HG02885 (cell line): ENCODE results near the gene MRAS.

Experiments
- ATAC-seq: cut with Tn5 transposase; IDR thresholded peaks from one replicate; pipeline ENCODE4 v1.9.1; 2021; ENCODE audit warnings: mild to moderate bottlenecking; ENCODE audit not compliant: unreplicated experiment, poor library complexity

The MRAS gene

DNA sequence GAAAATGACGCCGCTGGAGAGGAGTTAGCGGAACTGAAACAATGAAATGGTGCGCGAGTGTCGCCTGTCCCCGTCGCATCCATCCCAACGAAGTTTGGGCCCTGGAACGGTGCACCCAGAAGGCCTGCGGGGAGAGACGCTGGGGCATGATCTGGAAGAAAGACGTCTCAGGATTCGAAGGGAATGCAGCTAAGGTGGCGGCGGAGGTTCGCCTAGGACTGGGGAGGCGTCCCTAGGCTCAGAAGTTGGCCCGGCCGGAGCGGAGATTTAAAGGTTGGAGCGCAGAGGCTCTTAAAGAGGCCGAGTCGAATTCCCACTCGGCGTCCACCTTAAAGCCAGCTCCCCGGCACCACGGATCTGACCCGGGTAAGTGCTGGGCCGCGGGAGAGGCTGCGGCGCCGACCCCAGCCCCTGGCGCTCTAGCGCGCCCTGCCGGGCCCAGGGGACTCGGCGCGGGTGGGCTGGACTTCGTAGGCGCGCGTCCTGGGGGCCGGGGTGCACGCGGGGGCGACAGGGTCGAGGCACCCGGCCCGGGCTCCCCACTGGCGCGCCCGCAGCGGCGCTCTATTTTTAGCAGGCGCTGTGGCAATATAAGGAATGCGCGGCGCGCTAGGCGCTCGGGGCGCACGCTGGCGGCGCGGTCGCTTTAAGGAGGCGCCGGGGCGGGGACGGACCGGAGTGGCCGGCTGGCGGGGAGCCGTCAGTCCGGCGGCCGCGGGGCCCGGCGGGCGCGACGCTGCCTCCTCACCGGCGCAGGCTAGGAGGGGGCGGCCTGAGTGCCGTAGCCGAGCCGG is at the start of gene MRAS:
MRAS (plus strand) TSS at position 620 of the 794 bp plus-strand sequence. CDS start 24,305 bp downstream, outside the sequence.
- no peak for ATAC-seq

DNA sequence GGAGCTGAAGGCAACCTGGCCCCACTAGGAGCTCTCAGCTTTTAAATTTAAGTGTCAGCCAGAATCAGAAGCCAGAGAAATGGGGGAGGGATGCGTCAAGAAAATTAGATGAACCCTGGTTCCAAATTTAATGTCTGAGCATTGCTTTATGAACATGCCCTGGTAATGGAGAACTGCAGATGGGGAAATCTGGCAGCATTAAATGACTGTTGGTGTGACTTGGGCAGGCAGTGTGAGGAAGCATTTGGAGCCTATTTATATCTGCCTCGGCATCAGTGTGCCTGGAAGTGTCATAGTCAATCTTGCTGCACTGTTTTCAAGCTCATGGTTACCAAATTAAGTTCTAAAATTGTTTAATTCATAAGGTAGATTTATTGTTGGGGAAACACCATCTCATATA is 47.7 kb upstream of the MRAS start:
- ATAC-seq: no peak

DNA sequence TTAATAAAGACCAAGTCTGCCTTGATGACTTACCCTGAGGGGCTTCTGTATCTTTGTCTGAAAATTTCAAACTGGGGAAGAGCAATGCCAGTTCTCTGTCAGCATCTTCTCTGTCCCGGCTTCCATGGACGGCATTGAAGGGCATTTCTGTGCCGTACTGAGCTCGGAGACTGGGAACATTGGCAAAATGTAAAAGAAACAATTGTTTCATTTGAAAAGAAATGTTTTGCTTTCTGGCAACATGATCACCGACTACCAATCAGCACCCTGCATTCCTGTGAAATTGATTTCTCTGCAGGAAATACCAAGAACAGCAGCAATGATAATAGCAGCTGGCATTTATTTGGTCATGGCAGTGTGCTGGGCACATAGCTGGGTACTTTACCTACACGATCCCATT is 44.9 kb upstream of the MRAS start:
- no peak for ATAC-seq

DNA sequence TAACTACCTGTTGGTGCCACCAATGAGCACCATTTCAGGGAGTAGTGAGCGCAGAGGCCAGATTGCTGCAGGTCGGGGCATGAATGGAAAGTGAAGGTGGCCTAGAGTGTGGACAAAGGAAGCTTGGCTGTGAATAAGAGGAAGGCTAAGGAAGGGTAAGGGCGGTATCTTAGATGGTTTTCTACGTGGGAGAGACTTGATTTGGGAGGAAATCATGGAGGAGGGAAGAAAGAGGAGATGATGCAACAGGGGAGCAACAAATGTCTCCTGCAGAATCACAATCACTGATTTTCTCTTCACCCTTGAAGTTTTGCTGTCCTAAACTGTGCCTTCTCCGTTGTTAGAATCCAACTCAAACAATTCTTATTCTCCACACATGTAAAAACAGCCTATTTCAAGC is 40.5 kb upstream of the MRAS start:
- no peak for ATAC-seq

DNA sequence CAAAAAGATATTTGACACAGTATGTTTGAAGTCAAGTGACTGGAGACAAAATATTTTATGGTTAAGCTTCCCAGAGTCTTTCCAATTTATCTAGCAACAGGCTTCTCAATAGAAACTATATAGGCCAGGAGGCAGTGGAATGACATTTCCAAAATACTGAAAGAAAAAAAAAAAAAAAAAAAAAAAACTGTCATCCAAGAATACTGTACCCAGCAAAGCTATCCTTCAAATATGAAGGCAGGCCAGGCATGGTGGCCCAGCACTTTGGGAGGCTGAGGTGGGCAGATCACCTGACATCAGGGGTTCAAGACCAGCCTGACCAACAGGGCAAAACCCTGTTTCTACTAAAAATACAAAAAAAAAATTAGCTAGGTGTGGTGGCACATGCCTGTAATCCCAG is 39.6 kb upstream of the MRAS start:
- ATAC-seq: no peak

DNA sequence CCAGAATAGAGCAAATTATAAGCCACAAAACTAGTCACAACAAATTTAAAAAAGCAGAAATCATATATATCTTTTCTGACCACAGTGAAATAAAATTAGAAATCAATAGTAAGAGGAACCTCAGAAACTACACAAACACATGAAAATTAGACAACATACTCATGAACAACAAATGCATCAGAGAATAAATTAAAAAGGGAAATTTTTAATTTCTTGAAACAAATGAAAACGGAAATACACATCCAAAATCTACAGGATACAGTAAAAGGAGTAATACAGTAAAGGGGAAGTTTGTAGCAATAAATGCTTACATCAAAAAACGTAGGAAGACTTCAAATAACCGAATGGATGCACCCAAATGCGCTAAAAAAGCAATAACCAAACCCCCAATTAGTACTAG is 37.9 kb upstream of the MRAS start:
- no peak for ATAC-seq

DNA sequence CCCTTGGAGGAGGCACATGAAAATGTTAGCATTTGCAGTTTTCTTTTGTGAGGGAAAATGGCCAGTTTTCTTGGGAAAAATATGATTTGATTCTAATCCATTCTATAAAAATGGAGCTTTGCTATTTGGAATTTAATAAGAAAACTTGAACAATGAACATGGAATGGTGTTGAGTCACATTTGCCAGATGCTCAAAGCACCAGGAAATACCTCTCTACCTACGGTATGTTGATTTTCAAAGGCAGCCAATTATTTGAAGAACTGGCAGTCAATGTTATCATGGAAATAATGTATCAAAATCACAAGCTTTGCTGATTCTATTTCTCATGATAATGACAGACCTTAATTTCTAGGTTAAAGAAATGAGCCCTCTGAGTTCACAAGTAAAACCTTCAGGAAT is 33.6 kb upstream of the MRAS start:
- ATAC-seq: no peak

DNA sequence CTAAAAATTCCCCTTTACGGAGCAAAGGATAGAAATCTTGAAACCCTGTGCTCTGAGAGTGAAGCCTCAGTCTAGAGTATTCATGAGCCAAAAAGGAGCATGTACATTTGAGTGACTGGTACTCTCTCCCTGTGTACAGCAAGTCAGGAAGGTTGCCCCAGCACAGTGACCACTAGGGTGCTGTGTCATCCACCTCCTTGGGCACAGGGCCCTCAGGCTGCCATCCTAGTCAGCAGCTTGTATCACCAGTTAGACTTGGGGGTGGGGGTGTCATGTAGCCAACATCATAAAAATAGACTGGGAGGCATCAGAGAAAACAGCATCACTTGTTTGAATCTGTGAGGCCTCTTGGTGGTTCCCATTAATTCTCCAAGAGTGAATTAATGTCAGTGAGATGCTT is 30.7 kb upstream of the MRAS start:
- no peak for ATAC-seq

DNA sequence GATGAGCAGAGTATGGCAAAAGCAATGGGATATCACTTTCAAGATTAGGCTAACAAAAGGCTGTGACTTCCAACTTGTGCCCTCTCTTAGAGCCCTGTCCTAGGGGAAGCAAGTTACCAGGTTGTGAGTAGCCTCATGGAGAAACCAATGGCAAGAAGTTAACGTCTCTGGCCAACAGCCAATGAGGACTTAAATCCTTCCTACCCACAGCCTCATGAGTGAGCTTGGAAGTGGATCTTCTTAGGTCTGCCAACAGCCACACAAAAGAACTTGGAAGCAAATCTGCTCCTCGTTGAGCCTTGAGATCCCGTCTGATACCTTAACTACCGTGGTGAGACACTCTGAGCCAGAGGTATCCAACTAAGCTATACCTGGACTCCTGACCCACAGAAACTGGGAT is 24.4 kb upstream of the MRAS start:
- no peak for ATAC-seq

DNA sequence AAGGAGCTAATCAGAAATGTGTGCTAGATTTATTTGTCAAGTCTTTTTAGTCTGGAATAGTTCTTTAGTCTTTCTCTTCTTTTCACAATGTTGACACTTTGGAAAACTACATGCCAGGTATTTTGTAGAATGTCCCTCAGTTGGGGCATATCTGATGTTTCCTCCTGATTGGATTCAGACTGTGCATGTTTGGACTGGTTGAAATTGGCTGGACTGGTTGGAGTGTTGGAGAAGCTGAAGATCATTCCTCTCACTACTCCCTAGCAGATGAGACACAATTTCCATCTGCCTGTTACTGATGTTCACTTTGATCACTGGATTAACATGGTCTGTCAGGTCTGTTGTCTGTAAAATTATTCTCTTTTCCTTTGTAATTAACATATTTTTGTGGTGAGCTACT is 22.4 kb upstream of the MRAS start:
- no peak for ATAC-seq

DNA sequence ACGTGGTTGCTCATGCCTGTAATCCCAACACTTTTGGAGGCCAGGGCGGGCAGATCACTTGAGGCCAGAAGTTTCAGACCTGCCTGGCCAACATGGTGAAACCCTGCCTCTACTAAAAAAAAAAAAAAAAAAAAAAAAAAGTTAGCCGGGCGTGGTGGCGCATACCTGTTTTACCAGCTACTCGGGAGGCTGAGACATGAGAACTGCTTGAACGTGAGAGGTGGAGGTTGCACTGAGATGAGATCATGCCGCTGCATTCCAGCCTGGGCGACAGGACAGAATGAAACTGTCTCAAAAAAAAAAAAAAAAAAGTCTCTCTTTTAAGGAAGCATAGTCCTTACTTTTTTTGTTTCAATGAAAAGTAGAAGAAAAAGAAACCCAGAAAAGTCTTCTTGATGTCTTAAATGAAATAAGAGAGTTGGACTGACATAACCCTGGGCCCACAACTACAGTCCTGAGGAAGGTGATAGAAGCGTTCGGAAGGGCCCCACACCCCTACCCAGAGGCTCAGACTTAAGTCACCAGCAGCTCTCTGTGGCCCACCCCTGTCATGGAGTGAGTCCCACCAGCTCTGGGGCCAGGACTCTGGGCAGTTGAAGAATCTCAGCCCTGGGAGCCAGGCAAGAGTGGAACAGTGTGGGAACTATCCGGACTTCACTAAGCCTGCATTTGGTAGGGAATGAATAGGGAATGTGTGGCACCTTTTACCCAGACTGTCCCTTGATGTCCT is 21.3 kb upstream of the MRAS start:
- ATAC-seq: no peak

DNA sequence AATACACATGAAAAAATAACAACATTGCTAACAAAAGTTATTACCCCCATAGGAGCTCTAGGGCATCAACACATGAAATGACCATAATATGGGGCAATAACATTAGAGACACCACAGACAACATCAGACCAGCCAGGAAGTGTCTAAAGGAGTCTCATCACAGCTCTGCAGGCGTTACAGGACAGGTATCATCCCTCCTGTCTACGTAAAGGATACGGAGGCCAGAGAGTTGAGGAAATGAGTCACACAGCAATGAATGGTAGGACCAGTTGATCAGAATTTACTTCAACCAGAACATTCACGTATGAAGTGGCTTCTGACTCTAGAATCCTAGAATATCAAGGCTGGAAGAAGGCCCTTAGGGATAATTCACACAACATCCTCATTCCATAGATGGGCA is 20.5 kb upstream of the MRAS start:
- ATAC-seq: no peak

DNA sequence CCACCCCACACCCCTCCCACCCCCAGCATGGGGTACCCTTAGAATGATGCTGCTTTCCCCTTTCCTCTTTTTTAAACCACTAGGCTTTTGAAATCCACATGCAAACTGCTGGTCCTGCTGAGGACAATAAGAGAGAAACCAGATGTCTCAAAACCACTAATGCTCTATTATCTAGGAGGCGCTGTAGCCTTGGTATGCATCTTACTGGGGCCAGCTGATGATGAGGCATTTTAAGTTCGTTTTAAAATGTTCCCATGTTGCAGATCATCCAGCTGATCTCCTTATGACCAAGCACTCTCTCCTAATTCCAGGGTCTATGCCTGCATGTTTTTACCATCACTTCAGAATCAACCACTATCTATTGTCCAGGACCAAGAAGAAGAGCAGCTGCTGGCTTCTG is 20.0 kb upstream of the MRAS start:
- ATAC-seq: no peak

DNA sequence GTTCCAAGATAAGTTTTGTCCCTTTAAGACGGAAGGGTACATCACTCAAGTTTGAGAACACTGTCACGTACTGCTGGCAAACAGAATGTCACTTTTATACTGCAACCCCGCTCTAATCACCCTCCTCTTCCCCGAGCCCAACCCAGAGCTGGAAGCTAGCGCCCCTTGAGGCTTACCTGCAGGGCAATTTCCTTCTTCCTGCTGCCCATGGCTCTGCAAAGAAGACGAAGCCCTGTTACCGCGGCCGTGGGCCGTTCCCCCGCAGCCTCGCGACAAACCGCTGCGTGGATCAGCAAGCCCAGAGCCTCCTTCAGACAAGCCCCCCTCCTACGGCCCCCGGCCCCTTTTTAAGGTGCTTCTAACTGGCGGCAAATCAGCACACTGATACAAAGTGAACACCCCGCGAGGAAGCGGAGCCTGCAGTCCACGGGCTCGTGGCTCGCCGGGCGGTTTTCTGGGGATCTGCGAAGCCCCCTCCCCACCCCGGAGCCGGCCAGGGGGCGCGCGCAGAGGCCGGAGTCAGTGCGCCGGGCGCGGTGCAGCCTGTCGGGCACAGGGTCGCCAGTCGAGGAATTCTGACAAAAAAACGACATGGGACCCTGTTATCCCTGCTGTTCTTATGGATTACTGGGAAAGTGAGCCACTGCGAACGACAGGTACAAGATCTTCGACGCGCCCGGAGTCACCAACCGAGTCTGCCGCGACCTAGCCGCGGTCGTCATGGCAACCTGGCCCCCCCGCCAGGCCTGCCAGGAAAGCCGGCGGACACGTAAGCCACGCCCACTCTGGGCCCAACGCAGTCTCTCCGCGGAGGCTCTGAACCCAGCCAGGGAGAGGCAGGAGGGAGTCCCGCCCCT is 19.0 kb upstream of the MRAS start, which contains the start of gene NME9:
NME9 (minus strand) TSS at position 725 of the 857 bp plus-strand sequence; CDS start at position 209, 516 bp downstream.
- ATAC-seq: peak; percentile 77

DNA sequence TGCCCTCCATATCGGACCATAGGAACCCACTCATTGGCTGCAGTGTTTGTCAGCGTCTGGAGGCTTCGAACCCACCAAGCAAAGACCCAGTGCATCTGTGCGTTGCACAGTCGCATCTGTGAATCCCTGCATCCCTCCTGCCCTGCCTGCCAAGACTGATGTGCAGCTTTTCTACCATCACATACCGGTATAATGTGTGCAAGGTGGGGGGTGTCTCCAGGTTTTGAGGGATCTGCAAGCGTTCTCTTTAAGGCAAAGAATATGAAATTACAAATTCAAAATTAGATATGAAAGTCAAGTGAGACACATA is 18.4 kb upstream of the MRAS start:
- no peak for ATAC-seq

DNA sequence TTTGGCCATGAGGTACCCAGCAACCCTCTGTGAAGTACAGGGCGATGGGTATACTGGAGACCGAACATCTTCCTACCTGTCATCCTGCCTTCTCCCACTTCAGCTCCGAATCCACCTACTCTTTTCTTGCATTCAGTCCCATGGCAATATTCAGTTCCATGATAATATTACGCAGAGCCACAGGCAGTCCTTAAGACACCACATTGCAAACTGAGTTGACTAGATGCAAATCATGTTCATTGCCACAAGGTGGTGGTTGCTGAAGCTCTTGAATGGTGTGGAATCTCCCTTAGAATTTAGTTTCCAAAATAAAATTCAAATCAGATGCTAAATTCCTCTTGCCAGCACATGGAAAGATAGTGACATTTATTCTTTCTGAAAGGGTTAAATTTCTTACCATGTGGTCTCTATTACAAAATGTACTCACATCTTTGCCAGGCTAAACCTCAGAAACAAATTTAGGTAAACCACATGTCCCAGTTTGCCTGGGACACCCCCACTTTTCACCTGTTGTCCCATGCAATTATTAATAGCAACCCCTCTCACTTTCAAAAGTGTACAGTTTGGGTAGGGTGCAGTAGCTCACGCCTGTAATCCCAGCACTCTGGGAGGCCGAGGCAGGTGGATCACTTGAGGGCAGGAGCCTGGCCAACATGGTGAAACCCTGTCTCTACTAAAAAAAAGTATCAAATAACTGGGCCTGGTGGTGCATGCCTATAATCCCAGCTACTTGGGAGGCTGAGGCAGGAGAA is 17.1 kb upstream of the MRAS start:
- no peak for ATAC-seq

DNA sequence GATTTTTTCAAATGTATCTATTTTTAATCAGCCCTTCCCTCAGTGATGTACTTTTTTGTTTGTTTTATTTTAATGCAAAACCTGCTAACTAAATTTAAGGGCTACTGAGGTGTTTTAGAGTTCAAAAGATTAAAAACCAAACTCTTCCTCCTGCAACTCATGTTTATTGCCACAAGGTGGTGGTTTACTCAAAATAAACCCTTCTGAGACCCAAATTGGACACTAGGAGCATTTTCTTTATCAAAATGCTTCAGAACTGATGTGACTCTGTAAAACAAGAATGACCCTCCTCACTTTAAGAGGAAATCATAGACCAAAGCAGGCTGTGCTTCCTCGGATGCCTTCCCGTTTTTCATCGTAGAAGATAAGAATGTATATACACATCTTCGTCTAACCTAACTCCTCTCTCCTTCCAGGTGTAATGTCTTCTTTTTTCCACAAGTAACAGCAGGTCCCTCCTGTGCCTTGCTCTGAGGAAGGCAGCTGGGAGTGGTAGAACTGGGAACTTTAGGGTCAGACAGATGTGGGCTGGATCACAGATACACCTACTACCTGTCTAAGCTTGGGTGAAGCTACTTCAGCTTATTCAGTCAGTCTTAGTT is 15.8 kb upstream of the MRAS start:
- ATAC-seq: no peak

DNA sequence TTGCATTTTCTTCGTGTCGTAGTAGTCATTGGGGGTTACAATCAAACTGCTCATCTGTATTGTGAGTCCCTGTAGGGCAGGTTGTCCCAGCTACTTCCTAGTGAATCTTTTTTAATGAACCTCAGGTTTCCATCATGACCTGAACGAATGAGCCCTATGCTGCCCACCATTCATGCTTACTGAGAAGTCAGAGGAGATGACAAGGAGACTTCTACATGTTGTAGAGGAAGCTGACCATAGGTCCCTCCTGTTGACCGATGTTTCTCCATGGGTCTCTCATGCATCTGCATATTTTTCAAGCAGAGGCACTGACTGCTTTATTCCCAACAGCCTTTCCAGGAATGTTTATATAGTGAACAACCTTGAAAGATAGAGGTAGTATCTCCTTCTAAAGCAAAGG is 13.8 kb upstream of the MRAS start:
- ATAC-seq: no peak

DNA sequence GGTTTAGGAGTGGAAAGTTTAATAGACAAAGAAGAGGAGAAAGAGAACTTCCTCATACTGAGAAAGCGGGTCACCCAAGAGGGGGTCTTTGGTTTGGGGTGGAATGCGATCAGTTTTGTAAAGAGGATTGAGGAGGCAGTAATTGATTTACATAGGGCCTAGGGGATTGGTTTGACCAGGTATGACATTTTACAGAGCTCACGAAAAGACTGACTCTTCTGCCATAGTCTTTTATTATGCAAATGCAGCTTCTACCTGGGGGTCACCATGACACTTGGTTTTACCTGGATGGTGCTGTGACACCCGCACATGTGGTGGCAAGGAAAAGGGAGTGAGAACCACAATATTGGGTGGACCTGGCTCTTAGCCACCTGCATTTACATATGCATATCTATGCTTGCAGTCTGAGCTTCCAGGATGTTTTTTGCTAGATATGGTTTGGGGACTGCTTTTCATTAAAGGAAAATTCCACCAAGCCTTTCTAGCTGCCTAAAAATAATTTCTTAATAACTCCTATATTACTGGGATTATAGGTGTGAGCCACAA is 11.9 kb upstream of the MRAS start:
- ATAC-seq: no peak

DNA sequence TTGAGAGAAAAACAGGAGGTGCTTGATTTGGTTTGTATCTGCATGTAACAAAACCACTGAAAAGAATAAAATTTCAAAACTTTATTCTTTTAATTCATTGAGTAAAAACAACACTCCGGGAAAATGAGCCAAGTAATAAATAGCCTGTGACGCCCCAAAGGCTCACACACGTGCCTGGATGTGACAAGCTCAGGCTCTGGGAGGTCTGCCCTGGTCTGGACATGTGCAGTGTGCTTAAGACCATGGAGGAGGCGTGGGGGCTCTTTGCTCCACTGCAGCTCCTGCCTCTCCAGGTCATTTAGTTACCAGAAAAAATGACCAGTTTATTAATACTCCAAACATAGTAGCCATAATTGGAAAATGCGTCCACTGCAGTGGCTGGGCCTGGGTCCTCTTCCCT is 10.1 kb upstream of the MRAS start:
- no peak for ATAC-seq
